Astrocyte of the spinal cord (primary cell): Measurements from ENCODE around the gene SRL.

Experiments used
- DNase-seq: peaks from one replicate; pipeline ENCODE4 v3.0.0; 2011; ENCODE audit warnings: low read depth, low spot score
- H3K4me3 ChIP-seq: 2 replicates; pipeline ENCODE4 v1.5.1; 2011; ENCODE audit warnings: low read depth, mild to moderate bottlenecking, low read length, moderate library complexity
- in situ Hi-C: cut with HindIII; loops from 2 replicates; pipeline ENCODE4 v1.10.0; 2017; ENCODE audit warnings: low sequenced_read_pairs
- TF ChIP-seq, protein P1 (sequence below): IDR thresholded peaks from 2 replicates; pipeline ENCODE4 v1.5.1; 2012; ENCODE audit warnings: low read depth, mild to moderate bottlenecking, low read length, inconsistent platforms

Gene SRL

DNA sequence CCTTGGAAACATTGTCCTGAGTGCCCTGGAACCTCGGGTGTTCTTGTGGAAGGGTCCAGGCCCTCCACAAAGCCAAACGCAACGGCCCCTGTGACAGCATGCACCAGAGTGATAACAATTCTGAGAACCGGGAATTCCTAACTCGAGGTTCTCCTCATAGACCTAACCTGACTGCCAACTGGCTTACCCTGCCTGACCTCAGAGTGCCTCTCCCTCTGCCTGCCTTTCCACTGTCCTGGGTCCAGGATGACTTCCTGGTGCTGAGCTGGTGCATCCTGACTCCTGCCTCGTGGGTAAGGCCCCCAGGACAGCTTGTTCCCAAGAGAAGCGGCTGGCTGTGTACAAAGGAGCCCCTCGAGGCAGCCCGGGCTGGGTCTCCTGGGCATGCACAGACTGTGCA, 51.8 kb downstream of the SRL start:
- TF ChIP-seq, protein P1, sequence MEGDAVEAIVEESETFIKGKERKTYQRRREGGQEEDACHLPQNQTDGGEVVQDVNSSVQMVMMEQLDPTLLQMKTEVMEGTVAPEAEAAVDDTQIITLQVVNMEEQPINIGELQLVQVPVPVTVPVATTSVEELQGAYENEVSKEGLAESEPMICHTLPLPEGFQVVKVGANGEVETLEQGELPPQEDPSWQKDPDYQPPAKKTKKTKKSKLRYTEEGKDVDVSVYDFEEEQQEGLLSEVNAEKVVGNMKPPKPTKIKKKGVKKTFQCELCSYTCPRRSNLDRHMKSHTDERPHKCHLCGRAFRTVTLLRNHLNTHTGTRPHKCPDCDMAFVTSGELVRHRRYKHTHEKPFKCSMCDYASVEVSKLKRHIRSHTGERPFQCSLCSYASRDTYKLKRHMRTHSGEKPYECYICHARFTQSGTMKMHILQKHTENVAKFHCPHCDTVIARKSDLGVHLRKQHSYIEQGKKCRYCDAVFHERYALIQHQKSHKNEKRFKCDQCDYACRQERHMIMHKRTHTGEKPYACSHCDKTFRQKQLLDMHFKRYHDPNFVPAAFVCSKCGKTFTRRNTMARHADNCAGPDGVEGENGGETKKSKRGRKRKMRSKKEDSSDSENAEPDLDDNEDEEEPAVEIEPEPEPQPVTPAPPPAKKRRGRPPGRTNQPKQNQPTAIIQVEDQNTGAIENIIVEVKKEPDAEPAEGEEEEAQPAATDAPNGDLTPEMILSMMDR: no peak
- in situ Hi-C loops: no loop called here
- DNase-seq: no peak
- no peak overlapping the region for H3K4me3 ChIP-seq

DNA sequence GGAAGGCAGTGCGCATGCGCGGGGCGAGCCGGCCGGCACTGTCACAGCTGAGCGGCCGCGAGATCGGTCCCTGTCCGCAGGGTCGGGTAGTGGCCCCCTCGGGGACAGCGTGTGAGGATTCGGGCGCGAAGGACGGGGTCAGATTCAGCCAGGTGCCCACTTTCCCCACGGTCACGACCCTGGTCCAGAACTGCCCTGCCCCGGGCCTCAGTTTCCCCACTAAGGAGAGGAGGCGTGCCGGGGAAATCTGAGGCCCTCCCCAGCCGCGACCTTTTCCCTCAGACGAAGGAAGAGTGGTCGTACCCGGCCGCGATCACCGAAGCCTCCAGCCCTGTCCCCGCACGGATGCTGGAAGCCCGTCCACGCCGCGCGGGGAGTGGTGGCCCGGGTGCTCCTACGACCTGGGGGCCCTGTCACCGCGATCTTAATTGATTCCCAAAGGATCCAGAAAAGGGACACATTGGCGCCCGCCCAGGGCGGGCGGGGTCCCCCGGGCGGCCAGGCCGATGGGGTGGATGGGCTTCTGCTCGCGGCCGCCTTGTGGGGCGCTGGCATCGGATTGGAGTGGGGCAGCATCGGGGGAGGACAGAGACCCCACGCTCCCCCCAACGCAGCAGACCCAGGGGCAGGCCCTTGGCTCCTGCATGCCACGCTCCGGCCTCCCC, 57.7 kb downstream of the SRL start:
- in situ Hi-C loops: no loop called here
- TF ChIP-seq, protein P1: no peak
- DNase-seq: no peak

DNA sequence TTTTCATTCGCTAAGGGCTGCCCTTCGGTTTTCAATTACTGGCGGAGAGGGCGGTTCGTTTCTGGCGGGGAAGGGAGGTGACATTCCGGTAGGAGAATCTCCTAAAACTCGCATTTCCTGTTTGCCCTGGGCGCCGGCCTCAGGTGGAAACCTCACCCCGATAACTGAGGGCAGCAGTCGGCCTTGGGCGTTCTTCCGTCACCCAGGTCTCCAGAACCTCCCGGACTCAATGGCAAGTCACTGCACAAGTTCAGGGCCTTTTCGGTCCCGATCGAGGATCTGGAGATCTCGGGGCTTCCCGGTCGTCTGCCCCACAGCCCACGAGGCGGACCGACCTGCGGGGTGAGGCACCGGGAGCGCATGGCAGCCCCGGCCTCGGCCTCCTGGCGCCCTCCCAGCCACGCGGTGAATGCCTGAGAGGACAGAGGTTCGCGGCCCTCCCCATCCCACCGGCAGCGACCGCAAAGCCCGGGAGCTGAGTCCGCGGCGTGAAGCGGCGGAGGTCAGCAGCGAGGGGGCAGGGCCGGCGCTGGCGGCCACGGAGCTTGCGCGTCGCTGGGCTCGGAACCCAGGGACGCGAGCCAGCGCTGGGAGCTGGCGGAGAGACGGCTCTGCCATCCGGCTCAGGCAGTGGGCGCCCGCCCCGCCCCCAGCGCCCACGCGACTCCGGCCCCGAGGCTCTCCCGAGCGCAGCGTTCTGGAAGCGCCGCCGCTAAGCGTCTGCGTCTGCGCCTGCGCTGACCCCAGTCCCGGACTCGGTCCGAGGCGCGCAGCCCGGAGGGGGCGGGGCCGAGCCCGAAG, 58.4 kb downstream of the SRL start:
- DNase-seq: peak; percentile 90
- TF ChIP-seq, protein P1: no peak
- peak overlapping the region; percentile 72 for H3K4me3 ChIP-seq
- in situ Hi-C loops: no loop called here

More for the DNA sequence above, 57.7 kb downstream of the SRL start:
- H3K4me3 ChIP-seq: peak overlapping the region; percentile 72

DNA sequence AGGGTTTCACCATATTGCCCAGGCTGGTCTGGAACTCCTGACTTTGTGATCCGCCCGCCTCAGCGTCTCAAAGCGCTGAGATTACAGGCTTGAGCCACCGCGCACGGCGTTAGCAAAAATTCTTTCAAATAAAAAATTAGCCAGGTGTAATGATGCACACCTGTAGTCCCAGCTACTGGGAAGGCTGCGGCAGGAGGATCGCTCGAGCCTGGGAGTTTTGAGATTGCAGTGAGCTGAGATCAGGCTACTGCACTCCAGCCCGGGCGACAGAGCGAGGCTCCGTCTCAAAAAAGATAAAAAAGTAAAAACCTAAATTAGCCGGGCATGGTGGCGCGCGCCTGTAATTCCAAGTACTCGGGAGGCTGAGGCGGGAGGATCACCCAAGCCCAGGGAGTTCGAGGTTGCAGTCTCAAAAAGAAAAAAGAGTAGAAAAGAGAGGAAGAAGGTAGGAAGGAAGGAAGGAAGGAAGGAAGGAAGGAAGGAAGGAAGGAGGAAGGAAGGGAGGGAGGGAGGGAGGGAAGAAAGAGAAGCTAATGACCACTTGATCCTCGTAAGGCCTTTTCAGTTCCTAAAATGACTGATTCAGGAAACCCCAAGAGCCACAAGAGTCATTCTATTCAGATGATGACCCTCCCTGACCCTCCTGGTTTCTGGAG, 59.2 kb downstream of the SRL start:
- in situ Hi-C loops: no loop called here
- TF ChIP-seq, protein P1: no peak
- DNase-seq: no peak
- H3K4me3 ChIP-seq: peak overlapping the region; percentile 72

DNA sequence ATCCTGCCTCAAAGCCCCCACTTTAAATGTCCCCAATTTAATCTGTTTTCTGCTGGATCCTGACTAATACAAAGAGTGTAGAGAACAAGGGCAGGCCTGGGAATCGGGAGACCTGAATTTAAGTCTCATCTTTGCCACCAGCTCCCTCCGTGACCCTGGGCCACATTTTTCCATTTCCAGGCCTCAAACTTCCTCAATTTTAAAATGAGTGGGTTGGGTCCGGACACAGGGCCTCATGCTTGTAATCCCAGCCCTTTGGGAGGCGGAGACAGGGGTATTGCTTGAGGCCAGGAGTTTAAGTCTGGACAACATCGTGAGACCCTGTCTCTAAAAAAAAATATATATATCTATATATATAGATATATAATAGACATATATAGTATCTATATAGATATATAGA, 61.4 kb downstream of the SRL start:
- in situ Hi-C loops: no loop called here
- TF ChIP-seq, protein P1: no peak
- no peak for DNase-seq
- H3K4me3 ChIP-seq: no peak overlapping the region

DNA sequence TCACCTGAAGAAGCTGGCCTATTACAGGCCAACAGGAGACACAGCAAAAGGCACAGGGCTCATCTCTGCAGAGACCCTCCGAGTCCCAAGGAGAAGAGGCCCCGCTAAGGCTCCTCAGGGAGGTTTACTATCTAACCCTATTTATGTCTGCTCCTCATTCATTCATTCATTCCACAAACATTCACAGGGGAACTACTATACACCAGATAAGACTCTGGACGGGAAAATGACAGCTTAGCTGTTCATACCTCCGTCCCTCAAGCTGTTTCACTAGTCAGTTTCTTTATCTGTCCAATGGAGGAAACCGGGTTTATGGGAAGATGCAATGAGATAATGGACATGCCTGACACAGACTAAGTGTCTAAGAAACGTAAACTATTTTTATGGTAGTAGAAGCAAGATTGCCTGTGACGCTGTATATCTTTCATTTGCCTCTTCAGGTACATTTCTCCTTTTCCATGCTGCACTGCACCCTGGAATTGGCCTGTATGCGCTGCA, 62.1 kb downstream of the SRL start:
- no peak overlapping the region for H3K4me3 ChIP-seq
- DNase-seq: no peak
- TF ChIP-seq, protein P1: no peak
- in situ Hi-C loops: no loop called here
